Body of pancreas (tissue), 4 donors: Measurements from ENCODE around the gene PM20D2.

Source experiments
- CTCF ChIP-seq, 7 experiments: fragments of 450-650 bp in 4 of 7; fragments of 200-600 bp in 3 of 7; sonication (generic) in 3 of 7; IDR thresholded peaks; one replicate each; pipeline ENCODE4 v1.5.1; 2016 to 2019; ENCODE audit warnings: antibody characterized with exemption in 7 of 7
- POLR2A ChIP-seq, 3 donors: fragments of 450-650 bp; IDR thresholded peaks; one replicate each; pipeline ENCODE4 v1.6.1; 2016; ENCODE audit warnings: antibody characterized with exemption in 3 of 3, mild to moderate bottlenecking in 2 of 3

- TF ChIP-seq CTCF (IDR thresholded peaks at IDR 0.05) (no peak), POLR2A (IDR thresholded peaks at IDR 0.05) (no peak)
Measured at GRCh38 chr6:89145091-89145955, 532 bp upstream of the PM20D2 start.
